Rectal smooth muscle tissue (tissue), 1 donor: ENCODE results near the gene LIN9.
"Not testable (repeated sequence)": the region's sequence is repeated elsewhere in the genome, so short reads cannot be mapped to it uniquely, and the experiment has no call there.

Source experiments
- H3K27ac ChIP-seq: one replicate; pipeline ENCODE4 v1.7.0; 2013; ENCODE audit warnings: low read depth, low read length, inconsistent platforms
- H3K27me3 ChIP-seq: one replicate; pipeline ENCODE4 v1.7.0; 2013; ENCODE audit warnings: low read length; ENCODE audit not compliant: control insufficient read depth, insufficient read depth
- H3K36me3 ChIP-seq: one replicate; pipeline ENCODE4 v1.7.0; 2013; ENCODE audit warnings: low read length; ENCODE audit not compliant: control insufficient read depth, insufficient read depth
- H3K4me1 ChIP-seq: one replicate; pipeline ENCODE4 v1.7.0; 2013; ENCODE audit warnings: low read length; ENCODE audit not compliant: control insufficient read depth, insufficient read depth
- H3K4me3 ChIP-seq: one replicate; pipeline ENCODE4 v1.7.0; 2013; ENCODE audit warnings: low read length
- H3K9ac ChIP-seq: one replicate; pipeline ENCODE4 v1.7.0; 2013; ENCODE audit warnings: low read length

LIN9 gene

GRCh38 chr1:226287587-226287986 is 21.4 kb downstream of the LIN9 start:
- Histone ChIP-seq H3K27me3 (no peaks in the 10 kb centered on the region), H3K4me1 (no peaks in the 10 kb centered on the region), H3K36me3 (no peaks in the 10 kb centered on the region), H3K27ac (no peak overlapping the region), H3K9ac (no peak overlapping the region), H3K4me3 (no peak overlapping the region)

DNA sequence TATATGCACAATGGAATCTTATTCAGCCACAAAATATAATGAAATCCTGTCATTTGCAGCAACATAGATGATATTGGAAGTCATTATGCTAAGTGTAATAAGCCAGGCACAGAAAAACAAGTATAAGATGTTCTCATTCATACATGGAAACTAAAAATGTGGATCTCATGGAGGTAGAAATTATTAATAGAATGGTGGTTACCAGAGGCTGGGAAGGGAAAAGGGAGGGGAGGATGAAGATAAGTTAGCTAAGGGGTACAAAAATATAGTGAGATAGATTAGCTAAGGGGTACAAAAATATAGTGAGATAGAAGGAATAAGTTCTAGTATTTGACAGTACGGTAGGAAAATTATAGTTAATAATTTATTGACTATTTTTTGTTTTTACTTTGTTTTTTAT is 27.9 kb downstream of the LIN9 start:
- no peak overlapping the region for H3K4me3 ChIP-seq
- no peak overlapping the region for H3K27ac ChIP-seq
- no peaks in the 10 kb centered on the region for H3K36me3 ChIP-seq
- H3K4me1 ChIP-seq = no peaks in the 10 kb centered on the region
- H3K27me3 ChIP-seq = no peaks in the 10 kb centered on the region
- no peak overlapping the region for H3K9ac ChIP-seq

DNA sequence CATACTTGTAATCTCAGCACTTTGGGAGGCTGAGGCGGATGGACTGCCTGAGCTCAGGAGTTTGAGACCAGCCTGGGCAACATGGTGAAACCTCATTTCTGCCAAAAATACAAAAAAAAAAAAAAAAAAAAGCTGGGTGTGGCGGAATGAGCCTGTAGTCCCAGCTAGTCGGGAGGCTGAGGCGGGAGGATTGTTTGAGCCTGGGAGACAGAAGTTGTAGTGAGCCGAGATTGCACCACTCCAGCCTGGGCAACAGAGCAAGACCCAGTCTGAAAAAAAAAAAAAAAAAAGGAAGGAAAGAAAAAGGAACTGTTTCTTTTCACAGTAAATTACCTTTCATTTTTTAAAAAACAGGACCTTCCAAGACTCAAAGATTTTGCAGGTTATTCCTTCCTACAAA is 29.5 kb downstream of the LIN9 start:
- H3K27me3 ChIP-seq = no peaks in the 10 kb centered on the region
- no peak overlapping the region for H3K4me3 ChIP-seq
- no peak overlapping the region for H3K27ac ChIP-seq
- H3K4me1 ChIP-seq = no peaks in the 10 kb centered on the region
- no peak overlapping the region for H3K9ac ChIP-seq
- H3K36me3 ChIP-seq = no peaks in the 10 kb centered on the region

GRCh38 chr1:226277897-226278296 is 31.1 kb downstream of the LIN9 start:
- Histone ChIP-seq H3K9ac (no peak overlapping the region), H3K27ac (no peak overlapping the region)

GRCh38 chr1:226276987-226277386 is 32.0 kb downstream of the LIN9 start:
- H3K36me3 ChIP-seq = no peaks in the 10 kb centered on the region
- H3K9ac ChIP-seq = no peak overlapping the region
- no peak overlapping the region for H3K27ac ChIP-seq
- H3K4me3 ChIP-seq = no peak overlapping the region
- H3K4me1 ChIP-seq = no peaks in the 10 kb centered on the region
- H3K27me3 ChIP-seq = no peaks in the 10 kb centered on the region

More at GRCh38 chr1:226277897-226278296, 31.1 kb downstream of the LIN9 start:
- Histone ChIP-seq H3K27me3 (no peaks in the 10 kb centered on the region), H3K4me1 (no peaks in the 10 kb centered on the region), H3K36me3 (no peaks in the 10 kb centered on the region), H3K4me3 (no peak overlapping the region)

GRCh38 chr1:226276077-226276682 is 32.8 kb downstream of the LIN9 start:
- Histone ChIP-seq H3K27me3 (no peaks in the 10 kb centered on the region), H3K9ac (no peak overlapping the region), H3K36me3 (no peaks in the 10 kb centered on the region), H3K4me1 (no peaks in the 10 kb centered on the region), H3K4me3 (no peak overlapping the region), H3K27ac (no peak overlapping the region)

DNA sequence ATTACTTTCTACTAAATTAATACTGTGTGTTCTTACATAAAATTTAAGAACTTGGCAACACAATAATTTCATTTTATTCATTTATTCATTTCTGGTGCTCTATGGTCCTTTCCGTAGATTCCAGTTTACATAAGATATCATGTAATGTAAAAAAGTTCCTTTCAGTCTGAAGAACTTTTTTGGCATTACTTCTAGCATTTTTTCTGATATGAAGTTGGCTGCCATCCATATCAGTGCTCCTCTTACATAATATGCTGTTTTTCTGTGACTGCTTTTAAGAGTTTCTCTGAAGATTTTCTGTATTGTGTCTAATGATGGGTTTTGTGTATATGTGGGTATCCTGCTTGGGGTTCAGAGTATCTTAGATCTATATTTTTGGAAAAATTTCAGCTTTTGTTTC is 34.8 kb downstream of the LIN9 start:
- no peak overlapping the region for H3K27ac ChIP-seq
- H3K4me1 ChIP-seq = no peaks in the 10 kb centered on the region
- no peak overlapping the region for H3K9ac ChIP-seq
- H3K36me3 ChIP-seq = no peaks in the 10 kb centered on the region
- H3K27me3 ChIP-seq = no peaks in the 10 kb centered on the region
- H3K4me3 ChIP-seq = no peak overlapping the region

- not testable (repeated sequence) for H3K27me3 ChIP-seq, H3K27ac ChIP-seq, H3K4me1 ChIP-seq, H3K9ac ChIP-seq, H3K4me3 ChIP-seq, H3K36me3 ChIP-seq
These were observed 36.6 kb downstream of the LIN9 start for GRCh38 chr1:226272233-226272902.

- Histone ChIP-seq H3K27me3 (no peaks in the 10 kb centered on the region), H3K36me3 (no peaks in the 10 kb centered on the region), H3K9ac (no peak overlapping the region), H3K4me3 (no peak overlapping the region), H3K4me1 (no peaks in the 10 kb centered on the region), H3K27ac (no peak overlapping the region)
These were observed 40.4 kb downstream of the LIN9 start for GRCh38 chr1:226268421-226269124.

DNA sequence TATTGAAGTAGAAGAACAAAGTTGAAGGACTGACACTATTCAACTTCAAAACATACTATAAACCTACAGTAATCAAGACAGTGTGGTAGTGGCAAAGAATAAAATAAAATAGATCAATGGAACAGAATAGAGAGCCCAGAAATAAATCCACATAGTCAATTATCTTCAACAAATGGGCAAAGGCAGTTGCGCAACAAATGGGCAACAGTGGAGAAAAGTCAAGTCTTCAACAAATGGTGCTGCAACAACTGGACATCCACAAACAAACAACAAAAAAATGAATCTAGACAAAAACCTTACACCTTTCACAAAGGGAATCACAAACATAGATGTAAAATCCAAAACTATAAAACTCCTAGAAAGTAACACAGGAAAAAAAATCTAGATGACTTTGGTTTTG is 47.1 kb downstream of the LIN9 start:
- Histone ChIP-seq H3K4me3 (no peak overlapping the region), H3K9ac (no peak overlapping the region), H3K4me1 (no peaks in the 10 kb centered on the region), H3K36me3 (no peaks in the 10 kb centered on the region), H3K27ac (no peak overlapping the region), H3K27me3 (no peaks in the 10 kb centered on the region)

GRCh38 chr1:226255380-226255779 is 53.6 kb downstream of the LIN9 start:
- H3K27me3 ChIP-seq = no peaks in the 10 kb centered on the region
- H3K4me1 ChIP-seq = no peaks in the 10 kb centered on the region
- no peak overlapping the region for H3K9ac ChIP-seq
- no peaks in the 10 kb centered on the region for H3K36me3 ChIP-seq
- no peak overlapping the region for H3K4me3 ChIP-seq
- no peak overlapping the region for H3K27ac ChIP-seq

DNA sequence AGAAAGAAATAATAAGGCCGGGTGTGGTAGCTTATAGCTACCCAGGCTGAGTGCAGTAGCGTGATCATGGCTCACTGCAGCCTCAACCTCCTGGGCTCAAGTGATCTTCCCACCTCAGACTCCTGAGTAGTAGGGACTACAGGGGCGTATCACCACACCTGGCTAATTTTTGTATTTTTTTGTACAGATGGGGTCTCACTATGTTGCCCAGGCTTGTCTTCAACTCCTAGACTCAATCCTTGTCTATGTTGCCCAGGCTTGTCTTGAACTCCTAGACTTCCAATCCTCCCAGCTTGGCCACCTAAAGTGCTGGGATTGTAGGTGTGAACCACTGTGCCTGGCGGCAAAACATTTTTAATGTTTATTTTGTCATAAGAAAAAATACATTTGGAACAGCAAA is 55.0 kb downstream of the LIN9 start:
- no peaks in the 10 kb centered on the region for H3K27me3 ChIP-seq
- no peaks in the 10 kb centered on the region for H3K4me1 ChIP-seq
- H3K9ac ChIP-seq = no peak overlapping the region
- H3K4me3 ChIP-seq = no peak overlapping the region
- H3K27ac ChIP-seq = no peak overlapping the region
- H3K36me3 ChIP-seq = no peaks in the 10 kb centered on the region

GRCh38 chr1:226252841-226253240 is 56.1 kb downstream of the LIN9 start:
- not testable (repeated sequence) for H3K27ac ChIP-seq, H3K9ac ChIP-seq, H3K4me1 ChIP-seq, H3K36me3 ChIP-seq, H3K27me3 ChIP-seq, H3K4me3 ChIP-seq
